AG04450 (cell line): ENCODE data around the gene SHF. TPM values are rescaled to one million over a fixed set of nuclear protein-coding genes. Genes with fewer than 3 reads are reported as not detected.

Experiments used
- CTCF ChIA-PET: fragments of 300-600, 350-600 bp; formaldehyde crosslinking; extraction: SDS; loops from one replicate; lab custom pipeline; 2022; ENCODE audit warnings: antibody characterized with exemption, inconsistent platforms; lab: Charles Lee
- POLR2A ChIA-PET: fragments of 350-600 bp; formaldehyde crosslinking; extraction: SDS; loops from one replicate; lab custom pipeline; 2021; ENCODE audit warnings: antibody characterized with exemption, inconsistent platforms; lab: Yijun Ruan, JAX
- DNase-seq: peaks from one replicate; pipeline ENCODE4 v3.0.0-alpha.2; 2011; ENCODE audit warnings: low read depth, low spot score
- H3K27ac ChIP-seq: one replicate; pipeline ENCODE4 v1.5.1; 2012; ENCODE audit warnings: low read depth, low read length, control low read depth
- H3K27me3 ChIP-seq: one replicate; pipeline ENCODE4 v1.6.0; 2012; ENCODE audit warnings: low read length; ENCODE audit not compliant: control insufficient read depth, insufficient read depth
- H3K4me3 ChIP-seq: 2 replicates; pipeline ENCODE4 v1.5.1; 2011; ENCODE audit warnings: mild to moderate bottlenecking, low read depth, low read length, control low read depth
- H3K9me3 ChIP-seq: 2 replicates; pipeline ENCODE4 v1.5.1; 2012; ENCODE audit warnings: low read length; ENCODE audit not compliant: control insufficient read depth, insufficient read depth
- polyA plus RNA-seq: library from polyadenylated mRNA; depleted of rRNA; stranded (reverse); fragments of >200 nt; gene quantifications from 2 replicates; pipeline ENCODE4 v1.2.3, GENCODE V29; 2011; rRNA removed
- TF ChIP-seq, protein P1 (sequence below): IDR thresholded peaks from 2 replicates; pipeline ENCODE4 v1.5.1; 2011; ENCODE audit warnings: low read depth, low read length, control low read depth, inconsistent platforms

Gene SHF
- polyA plus RNA-seq, 1 experiment, result 4.1 TPM

DNA sequence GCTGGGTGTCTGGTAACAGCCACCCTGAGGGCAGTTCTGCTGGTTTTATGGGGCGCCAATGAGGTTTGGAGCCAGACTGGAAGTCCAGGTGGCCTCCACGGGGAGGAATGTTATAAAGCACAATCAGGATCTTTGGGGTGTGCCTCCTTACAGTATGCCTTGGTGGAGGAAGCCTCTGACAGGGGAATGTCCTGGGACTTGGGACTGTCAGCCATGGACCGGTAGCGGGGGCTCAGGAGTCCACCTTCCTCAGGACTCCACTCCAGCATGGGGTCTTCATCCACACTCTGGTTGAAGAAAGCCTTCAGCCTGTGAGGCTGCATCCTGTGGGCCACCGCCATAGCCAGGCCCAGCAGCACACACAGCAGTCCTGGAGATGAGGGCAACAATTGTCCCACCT lies 68.8 kb downstream of the SHF start:
- TF ChIP-seq, protein P1, sequence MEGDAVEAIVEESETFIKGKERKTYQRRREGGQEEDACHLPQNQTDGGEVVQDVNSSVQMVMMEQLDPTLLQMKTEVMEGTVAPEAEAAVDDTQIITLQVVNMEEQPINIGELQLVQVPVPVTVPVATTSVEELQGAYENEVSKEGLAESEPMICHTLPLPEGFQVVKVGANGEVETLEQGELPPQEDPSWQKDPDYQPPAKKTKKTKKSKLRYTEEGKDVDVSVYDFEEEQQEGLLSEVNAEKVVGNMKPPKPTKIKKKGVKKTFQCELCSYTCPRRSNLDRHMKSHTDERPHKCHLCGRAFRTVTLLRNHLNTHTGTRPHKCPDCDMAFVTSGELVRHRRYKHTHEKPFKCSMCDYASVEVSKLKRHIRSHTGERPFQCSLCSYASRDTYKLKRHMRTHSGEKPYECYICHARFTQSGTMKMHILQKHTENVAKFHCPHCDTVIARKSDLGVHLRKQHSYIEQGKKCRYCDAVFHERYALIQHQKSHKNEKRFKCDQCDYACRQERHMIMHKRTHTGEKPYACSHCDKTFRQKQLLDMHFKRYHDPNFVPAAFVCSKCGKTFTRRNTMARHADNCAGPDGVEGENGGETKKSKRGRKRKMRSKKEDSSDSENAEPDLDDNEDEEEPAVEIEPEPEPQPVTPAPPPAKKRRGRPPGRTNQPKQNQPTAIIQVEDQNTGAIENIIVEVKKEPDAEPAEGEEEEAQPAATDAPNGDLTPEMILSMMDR, result no peak
- H3K27ac ChIP-seq, result no peak overlapping the region
- H3K9me3 ChIP-seq, result no peaks in the 10 kb centered on the region; the same call in 1 of the 2 replicates
- DNase-seq, result no peak
- ChIA-PET CTCF (interaction anchor here (0.9 to 1.9 kb wide), 37 partner anchors 8 to 338 kb away, joined by 3 to 37 read pairs (median 8); partner anchors contain the start of genes DUOX1, DUOXA1 and SORD), POLR2A (no interaction called here)
- H3K27me3 ChIP-seq, result peaks cover 41% of the 10 kb centered on the region
- no peak overlapping the region for H3K4me3 ChIP-seq

GRCh38 chr15:45118131-45118588 lies 69.6 kb downstream of the SHF start:
- H3K27ac ChIP-seq, result no peak overlapping the region
- CTCF ChIA-PET, result interaction anchor here (0.5 to 1.9 kb wide), 64 partner anchors 9 to 1184 kb away, joined by 3 to 37 read pairs (median 5); partner anchors contain the start of genes DUOX1, DUOXA1 and SORD
- no peaks in the 10 kb centered on the region; the same call in 1 of the 2 replicates for H3K9me3 ChIP-seq
- POLR2A ChIA-PET, result interaction anchor here (0.7 kb wide), 1 partner anchor 50 kb away, joined by 3 read pairs; no protein-coding TSS in a partner anchor
- no peak overlapping the region; the same call in 1 of the 2 replicates for H3K4me3 ChIP-seq
- peaks cover 46% of the 10 kb centered on the region for H3K27me3 ChIP-seq
- DNase-seq, result peak; percentile 76
- TF ChIP-seq, protein P1, result peak; percentile 100

DNA sequence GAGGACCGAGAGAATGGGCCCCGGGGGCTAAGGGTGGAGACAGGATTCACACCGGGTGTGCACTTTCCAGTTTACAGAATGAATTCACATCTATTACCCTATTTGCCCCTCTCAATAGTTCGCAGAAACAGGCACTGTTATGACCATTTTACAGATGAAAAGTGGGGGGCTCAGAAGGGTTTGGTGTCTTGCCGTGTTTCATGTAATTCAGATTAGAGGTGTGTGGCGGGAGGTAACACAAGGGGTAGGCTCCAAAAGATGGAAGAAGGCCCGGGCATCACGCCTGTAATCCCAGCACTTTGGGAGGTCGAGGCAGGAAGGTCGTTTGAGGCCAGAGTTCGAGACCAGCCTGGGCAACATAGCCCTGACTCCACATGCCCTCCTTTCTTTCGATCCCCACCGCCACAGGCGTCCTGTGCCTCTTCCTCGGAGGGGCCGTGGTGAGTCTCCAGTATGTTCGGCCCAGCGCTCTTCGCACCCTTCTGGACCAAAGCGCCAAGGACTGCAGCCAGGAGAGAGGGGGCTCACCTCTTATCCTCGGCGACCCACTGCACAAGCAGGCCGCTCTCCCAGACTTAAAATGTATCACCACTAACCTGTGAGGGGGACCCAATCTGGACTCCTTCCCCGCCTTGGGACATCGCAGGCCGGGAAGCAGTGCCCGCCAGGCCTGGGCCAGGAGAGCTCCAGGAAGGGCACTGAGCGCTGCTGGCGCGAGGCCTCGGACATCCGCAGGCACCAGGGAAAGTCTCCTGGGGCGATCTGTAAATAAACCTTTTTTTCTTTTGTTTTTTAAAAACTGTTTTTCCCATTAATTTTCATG lies 70.2 kb downstream of the SHF start:
- Histone ChIP-seq H3K4me3 (peak overlapping the region; percentile 7; the same call in 1 of the 2 replicates), H3K9me3 (no peaks in the 10 kb centered on the region; the same call in 1 of the 2 replicates), H3K27me3 (peaks cover 52% of the 10 kb centered on the region), H3K27ac (no peak overlapping the region)
- TF ChIP-seq, protein P1, result no peak
- ChIA-PET POLR2A (interaction anchor here (0.7 kb wide), 1 partner anchor 51 kb away, joined by 3 read pairs; no protein-coding TSS in a partner anchor), CTCF (interaction anchor here (0.6 to 1.9 kb wide), 57 partner anchors 8 to 1185 kb away, joined by 3 to 37 read pairs (median 6); partner anchors contain the start of genes DUOX1, DUOXA1 and SORD)
- no peak for DNase-seq

Other genes with a start within 250 kb of the SHF start
- not detected in 2 replicates for gene TERB2, start 231.3 kb downstream of the SHF start, polyA plus RNA-seq
- gene SORD, start 164.8 kb downstream of the SHF start, polyA plus RNA-seq, result 32.0 and 33.9 TPM in 2 replicates
- gene DUOX2, start 73.8 kb downstream of the SHF start, polyA plus RNA-seq, result 0.02 TPM in 1 of 2 replicates, not detected in the other
- not detected in 2 replicates for gene DUOXA2, start 73.6 kb downstream of the SHF start, polyA plus RNA-seq
- not detected in 2 replicates for gene DUOXA1, start 58.1 kb downstream of the SHF start, polyA plus RNA-seq
- not detected in 2 replicates for gene DUOX1, start 58.0 kb downstream of the SHF start, polyA plus RNA-seq
- gene SLC28A2, start 64.3 kb upstream of the SHF start, polyA plus RNA-seq, result not detected in 2 replicates
- gene GATM, start 190.6 kb upstream of the SHF start, polyA plus RNA-seq, result 0.07 and 0.10 TPM in 2 replicates